ENCODE measurements around the gene ADAMTS2.

Gene ADAMTS2

DNA sequence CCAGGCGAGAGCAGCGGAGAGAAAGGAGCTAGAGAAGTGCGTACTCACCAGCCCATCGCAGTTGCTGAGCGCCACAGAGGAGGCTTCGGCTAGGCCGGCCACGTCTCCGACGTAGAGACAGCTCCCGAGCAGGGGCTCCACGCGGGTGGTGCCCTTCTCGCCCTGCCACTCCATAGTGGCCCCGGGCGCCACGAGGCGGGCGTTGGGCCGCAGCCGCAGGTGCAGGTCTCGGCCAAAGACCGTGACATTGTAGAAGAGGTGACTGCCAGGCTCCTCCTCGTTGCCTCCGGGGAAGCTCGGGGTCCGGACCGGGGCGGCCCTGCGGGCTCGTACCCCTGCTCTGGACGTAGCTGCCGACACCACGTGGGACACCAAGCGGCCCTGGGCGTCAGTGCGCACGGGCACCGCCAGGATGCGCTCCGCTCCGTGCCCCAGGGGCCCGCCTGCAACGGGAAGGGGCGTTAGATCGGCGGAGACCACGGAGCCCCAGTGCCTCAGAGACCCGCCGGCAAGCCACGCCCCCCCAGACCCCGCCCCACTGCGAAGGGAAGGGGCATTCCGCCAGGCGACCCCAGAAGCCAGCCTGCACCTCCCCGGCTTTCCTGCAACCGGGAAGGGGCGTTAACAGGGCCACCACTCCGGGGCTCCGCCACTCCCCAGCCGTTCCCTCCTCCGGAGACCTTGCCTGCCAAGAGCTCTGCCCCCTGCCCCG, 1.4 kb downstream of the ADAMTS2 start:
- H3K9ac ChIP-seq (ENCODE audit: low read depth in 1 of 2, low read length in 2 of 2): peak overlapping the region in 1 of 2 donors; percentile 64
- H3K9me3 ChIP-seq (ENCODE audit: control insufficient read depth in 2 of 2, low read length in 2 of 2): no peaks in the 10 kb centered on the region
- H3K27me3 ChIP-seq (ENCODE audit: control insufficient read depth in 2 of 2, insufficient read depth in 2 of 2, low read length in 2 of 2): peaks cover 3 to 11% of the 10 kb centered on the region in 2 donors
- H3K4me1 ChIP-seq (ENCODE audit: control insufficient read depth in 2 of 2, insufficient read depth in 2 of 2, low read length in 2 of 2): no peaks in the 10 kb centered on the region
- no peaks in the 10 kb centered on the region for H3K36me3 ChIP-seq (ENCODE audit: control insufficient read depth in 2 of 2, insufficient read depth in 2 of 2, low read length in 2 of 2)
- peak overlapping the region; percentile 37 to 54 for H3K4me3 ChIP-seq (ENCODE audit: low read length in 2 of 2)
- H3K27ac ChIP-seq (ENCODE audit: low read depth in 2 of 2, low read length in 2 of 2): no peak overlapping the region

DNA sequence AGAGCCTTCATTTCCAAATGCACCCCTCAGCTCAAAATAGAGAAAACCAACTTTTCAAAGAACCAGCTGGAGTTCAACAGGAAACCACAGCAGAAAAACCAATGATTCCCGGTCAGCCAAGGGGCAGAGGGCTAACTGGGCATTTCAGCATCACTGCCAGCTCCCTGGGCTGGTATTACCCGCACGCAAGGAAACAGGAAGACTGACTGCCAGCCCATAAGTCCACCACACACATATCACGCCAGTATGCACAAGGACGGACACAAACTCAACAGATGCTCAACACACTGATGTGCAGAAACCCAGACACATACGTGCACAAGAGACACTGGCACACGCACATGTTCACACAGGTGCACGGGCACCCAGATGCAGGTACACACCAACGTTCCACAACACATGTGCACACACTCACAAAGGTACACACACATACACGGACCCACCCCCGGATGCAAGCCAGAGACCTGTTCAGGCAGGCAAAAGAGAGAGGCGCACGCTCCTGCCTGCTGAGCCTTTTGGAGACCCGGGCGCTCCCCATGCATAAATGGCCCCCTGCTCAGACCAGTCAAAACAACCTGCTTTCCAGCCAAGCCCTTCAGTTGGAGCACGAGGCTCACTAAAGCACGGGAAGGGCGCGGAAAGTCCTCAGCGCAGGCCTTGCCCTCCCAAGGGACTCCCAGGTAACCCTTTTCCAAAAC, 2.1 kb downstream of the ADAMTS2 start:
- H3K27me3 ChIP-seq (ENCODE audit: control insufficient read depth in 2 of 2, insufficient read depth in 2 of 2, low read length in 2 of 2): peaks cover 3 to 11% of the 10 kb centered on the region in 2 donors
- H3K9ac ChIP-seq (ENCODE audit: low read depth in 1 of 2, low read length in 2 of 2): no peak overlapping the region
- H3K27ac ChIP-seq (ENCODE audit: low read depth in 2 of 2, low read length in 2 of 2): no peak overlapping the region
- H3K4me1 ChIP-seq (ENCODE audit: control insufficient read depth in 2 of 2, insufficient read depth in 2 of 2, low read length in 2 of 2): no peaks in the 10 kb centered on the region
- no peaks in the 10 kb centered on the region for H3K9me3 ChIP-seq (ENCODE audit: control insufficient read depth in 2 of 2, low read length in 2 of 2)
- H3K4me3 ChIP-seq (ENCODE audit: low read length in 2 of 2): no peak overlapping the region
- no peaks in the 10 kb centered on the region for H3K36me3 ChIP-seq (ENCODE audit: control insufficient read depth in 2 of 2, insufficient read depth in 2 of 2, low read length in 2 of 2)

DNA sequence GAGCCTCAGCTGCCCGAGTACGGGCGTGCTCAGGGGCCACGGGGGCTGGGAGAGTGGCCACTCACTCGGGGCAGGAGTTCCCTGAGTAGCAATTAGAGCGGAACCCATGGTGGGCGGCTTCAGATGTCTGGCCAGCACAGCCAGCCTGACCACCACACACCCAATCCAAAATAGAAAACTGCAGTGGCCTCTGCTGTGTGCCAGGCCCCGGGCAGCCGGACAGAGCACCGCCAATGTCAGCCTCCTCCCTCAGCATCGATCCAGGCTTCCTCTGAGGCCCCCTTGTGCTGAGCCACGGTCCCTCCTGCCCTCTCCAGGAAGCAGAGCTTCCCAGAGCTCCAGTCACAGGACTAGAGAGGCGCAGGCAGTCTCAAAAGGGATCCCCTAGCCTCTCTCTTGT, 2.7 kb downstream of the ADAMTS2 start:
- H3K36me3 ChIP-seq (ENCODE audit: control insufficient read depth in 2 of 2, insufficient read depth in 2 of 2, low read length in 2 of 2): no peaks in the 10 kb centered on the region
- H3K4me3 ChIP-seq (ENCODE audit: low read length in 2 of 2): no peak overlapping the region
- no peak overlapping the region for H3K27ac ChIP-seq (ENCODE audit: low read depth in 2 of 2, low read length in 2 of 2)
- H3K4me1 ChIP-seq (ENCODE audit: control insufficient read depth in 2 of 2, insufficient read depth in 2 of 2, low read length in 2 of 2): no peaks in the 10 kb centered on the region
- peaks cover 3 to 11% of the 10 kb centered on the region in 2 donors for H3K27me3 ChIP-seq (ENCODE audit: control insufficient read depth in 2 of 2, insufficient read depth in 2 of 2, low read length in 2 of 2)
- H3K9me3 ChIP-seq (ENCODE audit: control insufficient read depth in 2 of 2, low read length in 2 of 2): no peaks in the 10 kb centered on the region
- H3K9ac ChIP-seq (ENCODE audit: low read depth in 1 of 2, low read length in 2 of 2): no peak overlapping the region

DNA sequence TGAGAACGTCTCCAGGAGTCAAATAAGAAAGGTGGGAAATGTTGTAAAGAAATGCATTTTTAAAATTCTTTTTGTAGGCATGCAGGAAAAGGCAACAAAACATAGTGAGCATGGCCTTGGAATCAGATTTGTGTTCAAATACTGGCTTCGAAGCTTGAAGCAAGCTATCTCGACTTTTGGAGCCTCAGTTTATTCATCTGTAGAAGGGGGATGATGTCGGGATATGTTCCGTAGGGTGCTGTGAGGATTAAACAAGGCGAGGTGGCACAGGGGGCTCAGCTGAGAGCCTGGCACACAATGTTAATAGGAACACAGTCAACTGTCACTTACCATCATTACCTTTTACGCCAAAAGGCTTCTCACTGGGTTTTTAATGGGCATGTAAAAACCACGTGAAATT, 4.8 kb downstream of the ADAMTS2 start:
- H3K27ac ChIP-seq (ENCODE audit: low read depth in 2 of 2, low read length in 2 of 2): no peak overlapping the region

DNA sequence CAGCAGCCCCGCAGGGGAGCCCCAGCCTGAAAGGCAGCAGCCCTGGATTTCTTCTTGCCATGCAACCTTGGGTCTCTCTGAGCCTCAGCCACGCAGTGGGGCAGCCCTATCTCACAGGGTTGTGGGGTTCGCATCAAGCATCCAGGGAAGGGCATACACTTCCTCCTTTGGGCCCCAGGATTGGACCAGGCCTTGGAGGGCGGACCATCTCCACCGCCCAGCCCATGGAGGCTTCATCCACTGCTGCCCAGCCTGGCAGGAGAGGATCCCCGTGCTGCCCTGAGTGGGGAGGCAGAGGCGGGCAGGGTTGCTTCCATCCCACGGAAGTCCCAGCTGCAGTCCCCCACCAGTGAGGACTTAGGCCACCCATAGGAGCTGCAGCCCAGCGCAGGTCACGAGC, 5.3 kb downstream of the ADAMTS2 start:
- no peaks in the 10 kb centered on the region for H3K27me3 ChIP-seq (ENCODE audit: control insufficient read depth in 2 of 2, insufficient read depth in 2 of 2, low read length in 2 of 2)

More for the DNA sequence above, 4.8 kb downstream of the ADAMTS2 start:
- Histone ChIP-seq H3K9me3 (ENCODE audit: control insufficient read depth in 2 of 2, low read length in 2 of 2) (no peaks in the 10 kb centered on the region), H3K4me3 (ENCODE audit: low read length in 2 of 2) (no peak overlapping the region), H3K36me3 (ENCODE audit: control insufficient read depth in 2 of 2, insufficient read depth in 2 of 2, low read length in 2 of 2) (no peaks in the 10 kb centered on the region), H3K9ac (ENCODE audit: low read depth in 1 of 2, low read length in 2 of 2) (no peak overlapping the region), H3K27me3 (ENCODE audit: control insufficient read depth in 2 of 2, insufficient read depth in 2 of 2, low read length in 2 of 2) (no peaks in the 10 kb centered on the region), H3K4me1 (ENCODE audit: control insufficient read depth in 2 of 2, insufficient read depth in 2 of 2, low read length in 2 of 2) (no peaks in the 10 kb centered on the region)

DNA sequence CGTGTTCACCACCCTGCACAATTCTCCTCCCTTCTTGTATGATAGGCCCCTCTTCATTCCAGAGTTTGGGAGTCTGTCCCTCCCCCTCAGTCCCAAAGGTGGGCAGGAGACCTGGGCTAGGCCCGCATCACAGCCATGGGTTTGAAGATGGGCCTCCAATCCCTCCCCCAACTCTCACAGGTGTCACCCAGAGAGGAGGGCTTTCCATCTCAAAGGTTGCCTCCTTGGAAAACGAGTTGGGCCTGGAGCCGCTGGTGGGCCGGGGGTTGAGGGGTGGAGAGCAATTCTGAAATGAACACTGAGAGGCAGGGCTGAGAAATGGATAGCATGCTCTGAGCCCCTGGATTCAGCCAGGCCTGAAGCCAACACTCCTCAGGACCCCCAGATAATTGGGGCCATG, 6.2 kb downstream of the ADAMTS2 start:
- no peaks in the 10 kb centered on the region for H3K27me3 ChIP-seq (ENCODE audit: control insufficient read depth in 2 of 2, insufficient read depth in 2 of 2, low read length in 2 of 2)
- H3K4me3 ChIP-seq (ENCODE audit: low read length in 2 of 2): no peak overlapping the region
- H3K9ac ChIP-seq (ENCODE audit: low read depth in 1 of 2, low read length in 2 of 2): no peak overlapping the region
- no peaks in the 10 kb centered on the region for H3K9me3 ChIP-seq (ENCODE audit: control insufficient read depth in 2 of 2, low read length in 2 of 2)
- H3K27ac ChIP-seq (ENCODE audit: low read depth in 2 of 2, low read length in 2 of 2): no peak overlapping the region
- H3K36me3 ChIP-seq (ENCODE audit: control insufficient read depth in 2 of 2, insufficient read depth in 2 of 2, low read length in 2 of 2): no peaks in the 10 kb centered on the region
- no peaks in the 10 kb centered on the region for H3K4me1 ChIP-seq (ENCODE audit: control insufficient read depth in 2 of 2, insufficient read depth in 2 of 2, low read length in 2 of 2)

More for the DNA sequence above, 5.3 kb downstream of the ADAMTS2 start:
- Histone ChIP-seq H3K4me1 (ENCODE audit: control insufficient read depth in 2 of 2, insufficient read depth in 2 of 2, low read length in 2 of 2) (no peaks in the 10 kb centered on the region), H3K9me3 (ENCODE audit: control insufficient read depth in 2 of 2, low read length in 2 of 2) (no peaks in the 10 kb centered on the region), H3K9ac (ENCODE audit: low read depth in 1 of 2, low read length in 2 of 2) (no peak overlapping the region), H3K4me3 (ENCODE audit: low read length in 2 of 2) (no peak overlapping the region), H3K27ac (ENCODE audit: low read depth in 2 of 2, low read length in 2 of 2) (no peak overlapping the region), H3K36me3 (ENCODE audit: control insufficient read depth in 2 of 2, insufficient read depth in 2 of 2, low read length in 2 of 2) (no peaks in the 10 kb centered on the region)

DNA sequence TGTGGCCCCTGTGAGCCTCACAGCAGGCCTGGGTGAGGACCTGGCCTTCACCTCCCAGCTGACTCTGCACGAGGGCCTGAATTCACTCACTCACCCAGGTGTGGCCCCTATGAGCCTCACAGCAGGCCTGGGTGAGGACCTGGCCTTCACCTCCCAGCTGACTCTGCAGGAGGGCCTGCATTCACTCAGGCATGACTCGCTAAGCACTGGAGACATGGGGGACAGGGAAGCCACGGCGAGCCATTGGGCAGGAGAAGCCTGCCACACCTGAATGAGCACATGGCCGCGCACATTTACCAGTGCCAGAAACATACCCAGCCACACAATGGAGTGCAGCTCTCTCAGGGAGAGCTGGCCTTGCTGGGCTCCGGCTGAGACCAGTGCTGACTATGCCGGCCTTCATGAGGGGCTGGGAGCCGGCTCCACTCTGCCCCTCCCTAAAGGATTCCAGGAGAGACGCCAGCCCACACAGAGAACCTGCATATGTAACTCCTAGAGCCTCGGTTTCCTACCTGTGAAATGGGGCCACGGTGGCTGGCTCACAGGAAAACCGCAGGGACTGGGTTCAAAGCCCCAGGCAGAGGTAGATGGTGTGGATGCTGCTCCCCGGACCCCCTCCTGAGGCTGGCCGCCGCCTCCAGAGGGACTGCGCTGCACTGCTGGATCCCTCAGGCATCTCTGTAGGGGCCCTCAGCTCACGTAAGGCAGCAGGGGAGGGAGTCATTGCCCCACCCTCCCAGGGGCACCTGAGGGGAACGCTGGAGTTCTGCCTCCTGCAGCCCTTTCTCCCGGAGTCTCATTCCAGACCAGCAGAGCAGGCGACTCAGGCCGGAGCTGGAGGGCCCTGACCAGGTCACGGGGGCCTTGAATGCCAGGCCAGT, 7.2 kb downstream of the ADAMTS2 start:
- Histone ChIP-seq H3K36me3 (ENCODE audit: control insufficient read depth in 2 of 2, insufficient read depth in 2 of 2, low read length in 2 of 2) (no peaks in the 10 kb centered on the region), H3K9me3 (ENCODE audit: control insufficient read depth in 2 of 2, low read length in 2 of 2) (no peaks in the 10 kb centered on the region), H3K4me1 (ENCODE audit: control insufficient read depth in 2 of 2, insufficient read depth in 2 of 2, low read length in 2 of 2) (no peaks in the 10 kb centered on the region), H3K9ac (ENCODE audit: low read depth in 1 of 2, low read length in 2 of 2) (no peak overlapping the region), H3K4me3 (ENCODE audit: low read length in 2 of 2) (no peak overlapping the region), H3K27me3 (ENCODE audit: control insufficient read depth in 2 of 2, insufficient read depth in 2 of 2, low read length in 2 of 2) (no peaks in the 10 kb centered on the region), H3K27ac (ENCODE audit: low read depth in 2 of 2, low read length in 2 of 2) (no peak overlapping the region)

DNA sequence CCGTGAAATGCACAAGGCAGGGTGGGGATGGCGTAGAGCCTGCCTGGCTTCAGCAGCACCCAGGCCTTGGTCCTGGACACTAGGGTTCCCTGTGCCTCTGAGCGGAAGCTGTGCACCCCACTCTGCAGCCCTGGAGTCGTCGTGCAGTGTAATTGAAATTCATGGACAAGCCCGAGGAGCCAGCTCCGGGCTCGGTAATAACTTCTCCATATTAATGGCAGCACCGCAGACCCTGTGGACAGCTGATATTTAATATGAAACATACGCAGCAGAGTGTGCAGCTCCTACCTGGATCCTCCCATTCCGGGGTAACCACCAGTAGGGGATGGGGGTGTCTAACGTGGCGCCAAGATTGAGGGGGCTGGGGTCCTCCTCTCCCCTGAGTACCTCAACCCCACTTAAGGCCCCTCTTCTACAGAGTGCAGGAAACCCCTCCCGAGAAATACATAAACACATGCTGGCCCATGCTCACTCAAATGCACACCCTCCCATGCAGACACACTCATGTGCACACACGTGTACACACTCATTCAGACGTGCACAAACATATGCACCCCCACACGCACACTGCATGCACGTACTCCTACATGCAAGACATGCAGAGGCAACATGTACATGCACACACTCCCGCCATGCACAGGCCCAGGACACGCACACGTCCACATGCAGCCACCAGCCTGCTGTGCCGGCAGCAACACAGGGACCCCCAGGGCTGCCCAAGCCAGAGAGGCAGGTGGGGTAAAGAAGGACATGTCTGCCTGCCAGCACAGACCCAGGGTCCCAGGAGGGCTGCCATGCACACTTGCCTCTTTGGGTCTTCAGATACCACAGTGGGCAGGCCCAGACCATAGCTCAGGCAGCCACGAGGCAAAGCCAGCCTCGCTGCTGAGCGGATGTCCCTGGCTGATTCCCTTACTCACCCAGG, 8.1 kb downstream of the ADAMTS2 start:
- no peaks in the 10 kb centered on the region for H3K9me3 ChIP-seq (ENCODE audit: control insufficient read depth in 2 of 2, low read length in 2 of 2)
- no peak overlapping the region for H3K27ac ChIP-seq (ENCODE audit: low read depth in 2 of 2, low read length in 2 of 2)
- H3K27me3 ChIP-seq (ENCODE audit: control insufficient read depth in 2 of 2, insufficient read depth in 2 of 2, low read length in 2 of 2): no peaks in the 10 kb centered on the region
- H3K4me1 ChIP-seq (ENCODE audit: control insufficient read depth in 2 of 2, insufficient read depth in 2 of 2, low read length in 2 of 2): no peaks in the 10 kb centered on the region
- H3K36me3 ChIP-seq (ENCODE audit: control insufficient read depth in 2 of 2, insufficient read depth in 2 of 2, low read length in 2 of 2): no peaks in the 10 kb centered on the region
- H3K4me3 ChIP-seq (ENCODE audit: low read length in 2 of 2): no peak overlapping the region
- no peak overlapping the region for H3K9ac ChIP-seq (ENCODE audit: low read depth in 1 of 2, low read length in 2 of 2)

DNA sequence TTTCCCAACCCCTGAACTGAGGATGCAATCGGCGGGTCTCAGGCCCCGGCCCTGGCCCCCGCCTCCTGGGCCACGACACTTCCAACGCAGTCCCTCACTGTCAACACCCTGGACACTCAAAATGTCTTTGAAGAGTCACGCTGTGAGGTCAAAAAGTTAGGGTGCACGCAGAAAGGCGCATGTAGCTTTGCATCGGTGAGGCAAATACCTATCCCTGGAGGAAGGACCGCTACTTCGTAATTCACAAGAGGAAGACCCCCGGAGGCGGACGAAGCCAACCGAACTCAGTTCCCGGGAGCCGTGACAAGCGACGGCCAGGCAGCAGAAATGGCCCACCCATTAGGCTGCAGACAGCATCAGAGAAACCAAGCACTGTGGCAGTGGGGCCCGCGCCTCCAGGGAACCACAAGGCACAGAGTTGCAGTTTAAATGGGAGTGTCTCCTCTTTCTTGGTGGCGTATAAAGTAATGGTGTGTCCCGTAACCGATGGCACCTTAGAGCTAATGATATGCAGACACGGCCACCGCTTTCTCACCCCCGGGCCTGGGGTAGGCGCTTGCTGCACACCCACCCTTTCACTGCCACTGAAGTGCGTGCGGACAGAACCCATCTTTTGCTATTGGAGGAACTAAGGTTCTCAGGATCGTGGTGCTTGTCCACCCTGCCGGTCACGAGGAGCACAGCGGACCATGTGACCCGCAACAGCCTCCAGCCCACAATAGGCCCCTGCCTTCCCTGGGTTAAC, 9.0 kb downstream of the ADAMTS2 start:
- Histone ChIP-seq H3K9ac (ENCODE audit: low read depth in 1 of 2, low read length in 2 of 2) (no peak overlapping the region), H3K4me3 (ENCODE audit: low read length in 2 of 2) (no peak overlapping the region), H3K27me3 (ENCODE audit: control insufficient read depth in 2 of 2, insufficient read depth in 2 of 2, low read length in 2 of 2) (no peaks in the 10 kb centered on the region), H3K27ac (ENCODE audit: low read depth in 2 of 2, low read length in 2 of 2) (no peak overlapping the region), H3K36me3 (ENCODE audit: control insufficient read depth in 2 of 2, insufficient read depth in 2 of 2, low read length in 2 of 2) (no peaks in the 10 kb centered on the region), H3K9me3 (ENCODE audit: control insufficient read depth in 2 of 2, low read length in 2 of 2) (no peaks in the 10 kb centered on the region), H3K4me1 (ENCODE audit: control insufficient read depth in 2 of 2, insufficient read depth in 2 of 2, low read length in 2 of 2) (no peaks in the 10 kb centered on the region)
